Activated CD8-positive, alpha-beta memory T cell treated with anti-CD3 and anti-CD28 coated beads for 24 hours (primary cell): Measurements from ENCODE around the gene UHRF2.
"Not testable (repeated sequence)": the region's sequence is repeated elsewhere in the genome, so short reads cannot be mapped to it uniquely, and the experiment has no call there.

Experiments used
- DNase-seq: peaks from one replicate; pipeline ENCODE4 v3.0.0-alpha.2; 2020

Gene UHRF2

DNA sequence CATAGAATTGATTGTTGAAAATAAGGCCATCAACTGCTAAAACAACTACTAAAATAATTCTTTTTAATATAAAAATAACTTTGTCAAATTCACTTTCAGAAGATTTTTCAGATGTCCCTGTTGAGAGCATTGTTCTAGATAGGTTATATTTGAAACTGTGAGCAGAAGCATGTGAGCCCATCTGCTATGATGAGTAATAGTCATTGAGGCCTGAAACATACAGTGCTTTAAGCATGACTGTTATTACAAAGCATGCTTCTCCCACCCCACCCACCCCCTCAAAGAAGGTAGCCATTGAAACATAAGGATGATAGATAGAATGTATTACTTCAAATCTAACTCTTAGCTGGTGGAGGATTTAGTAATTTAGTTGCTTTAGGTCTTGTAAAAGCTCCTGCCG is 86.0 kb downstream of the UHRF2 start:
- no peak for DNase-seq

DNA sequence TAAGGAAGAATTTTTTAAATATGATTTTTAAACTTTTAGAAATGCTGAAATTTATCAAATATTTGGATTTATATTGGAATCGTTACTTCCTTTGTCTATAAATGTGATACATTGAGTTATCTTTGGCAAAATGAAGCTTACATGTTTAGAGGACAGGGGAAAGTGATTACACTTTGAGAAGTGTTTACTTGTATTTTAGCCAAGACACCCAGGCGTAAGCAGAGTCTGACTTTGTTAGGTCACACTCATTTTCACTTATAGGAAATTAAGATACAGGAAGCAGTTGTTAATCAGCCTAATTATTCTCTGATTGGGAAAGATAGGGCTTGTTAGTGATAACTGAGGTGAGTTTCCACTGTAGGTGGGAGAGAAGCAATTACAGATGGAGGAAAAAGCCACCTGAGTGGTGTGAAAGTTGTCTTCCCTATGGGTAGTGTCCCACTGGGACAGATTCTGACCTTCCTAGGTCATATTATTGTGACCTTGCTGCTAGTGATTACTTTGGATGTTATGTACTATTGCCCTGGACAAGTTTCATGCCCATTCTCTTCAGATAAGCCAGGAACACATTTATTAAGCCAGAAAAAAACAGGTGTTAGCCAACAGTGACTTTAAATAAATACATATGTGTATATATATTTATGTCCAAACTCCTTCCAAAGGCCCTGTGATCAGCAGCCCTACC is 88.7 kb downstream of the UHRF2 start:
- DNase-seq = no peak

DNA sequence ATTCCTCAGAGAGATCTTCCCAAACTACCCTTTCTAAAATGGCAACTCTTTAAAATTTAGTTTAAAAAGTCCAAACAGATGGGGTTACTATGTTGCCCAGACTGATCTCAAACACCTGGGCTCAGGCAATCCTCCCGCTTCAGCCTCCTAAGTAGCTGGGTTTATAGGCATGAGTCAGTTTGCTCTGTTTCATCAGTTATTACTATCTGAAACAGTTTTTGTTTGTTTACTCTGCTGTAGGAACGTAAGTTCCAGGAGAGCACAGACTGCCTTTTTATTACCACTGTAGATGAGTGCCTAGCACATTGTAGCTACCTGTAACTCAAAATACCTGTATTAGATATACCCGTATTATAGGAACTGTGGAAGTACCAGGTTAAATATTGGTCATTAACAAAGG is 89.4 kb downstream of the UHRF2 start:
- DNase-seq = no peak

DNA sequence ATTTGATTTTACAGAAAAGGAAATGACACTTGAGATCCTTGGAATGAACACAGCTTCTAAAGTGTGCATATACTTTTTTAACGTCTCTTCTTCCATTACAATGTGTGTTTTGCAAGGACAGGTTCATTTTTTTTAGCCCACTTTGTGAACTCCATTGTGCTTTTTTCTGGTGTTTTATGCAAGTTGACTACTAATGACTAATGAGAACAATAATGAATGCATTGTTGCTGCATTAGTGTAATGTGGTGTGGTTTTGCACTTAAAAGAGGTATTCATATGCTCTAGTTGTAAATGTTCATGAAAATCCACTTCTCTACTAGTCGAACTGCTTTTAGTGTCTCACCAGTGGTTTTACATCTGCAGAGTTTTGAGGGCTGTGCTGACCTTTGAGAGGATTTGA is 93.6 kb downstream of the UHRF2 start:
- DNase-seq = no peak

DNA sequence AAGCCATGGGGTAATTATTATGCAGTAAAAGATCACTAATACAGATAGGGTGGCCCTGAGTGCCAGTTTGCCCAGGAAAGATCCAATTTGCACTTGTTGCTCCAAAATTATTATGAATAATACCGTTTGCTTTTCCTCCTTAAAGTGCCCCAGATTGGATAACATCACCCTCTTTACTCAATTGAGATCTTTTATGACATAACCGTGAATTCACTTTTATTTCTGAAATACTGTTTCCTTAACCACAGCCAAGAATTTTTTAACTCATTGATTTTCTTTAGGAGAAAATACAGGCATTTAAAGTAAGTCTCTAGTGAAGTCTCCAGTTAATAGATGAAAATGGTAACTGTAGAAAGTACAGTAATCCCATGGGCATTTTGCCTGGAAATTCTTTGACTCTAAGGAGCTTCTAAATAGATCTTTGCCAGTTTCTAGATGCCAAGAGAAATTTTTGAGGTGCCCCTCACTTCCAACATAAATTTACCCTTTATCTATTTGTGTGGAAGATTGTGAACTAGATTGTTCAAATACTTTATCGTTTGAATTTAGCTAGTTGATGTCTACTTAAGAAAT is 99.2 kb downstream of the UHRF2 start:
- no peak for DNase-seq

DNA sequence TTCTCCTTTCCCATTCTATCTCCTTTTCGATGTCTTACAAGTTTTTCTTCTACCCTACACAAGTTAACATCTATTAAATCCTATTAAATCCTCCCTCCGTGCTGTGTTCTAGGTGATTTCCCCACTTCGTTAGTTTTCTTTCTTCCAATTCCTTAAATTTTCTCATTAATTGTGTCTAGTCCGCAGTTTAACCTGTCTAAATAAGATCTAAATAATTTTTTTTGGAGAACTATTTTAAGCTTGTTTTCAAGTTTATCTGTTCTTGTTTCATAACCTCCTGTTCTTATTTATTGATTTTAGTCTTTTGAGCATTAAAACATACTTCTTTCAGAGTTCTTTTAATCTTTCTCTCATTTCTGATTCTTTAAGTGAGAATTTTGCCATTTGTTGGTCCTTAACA is 109.3 kb downstream of the UHRF2 start:
- no peak for DNase-seq

DNA sequence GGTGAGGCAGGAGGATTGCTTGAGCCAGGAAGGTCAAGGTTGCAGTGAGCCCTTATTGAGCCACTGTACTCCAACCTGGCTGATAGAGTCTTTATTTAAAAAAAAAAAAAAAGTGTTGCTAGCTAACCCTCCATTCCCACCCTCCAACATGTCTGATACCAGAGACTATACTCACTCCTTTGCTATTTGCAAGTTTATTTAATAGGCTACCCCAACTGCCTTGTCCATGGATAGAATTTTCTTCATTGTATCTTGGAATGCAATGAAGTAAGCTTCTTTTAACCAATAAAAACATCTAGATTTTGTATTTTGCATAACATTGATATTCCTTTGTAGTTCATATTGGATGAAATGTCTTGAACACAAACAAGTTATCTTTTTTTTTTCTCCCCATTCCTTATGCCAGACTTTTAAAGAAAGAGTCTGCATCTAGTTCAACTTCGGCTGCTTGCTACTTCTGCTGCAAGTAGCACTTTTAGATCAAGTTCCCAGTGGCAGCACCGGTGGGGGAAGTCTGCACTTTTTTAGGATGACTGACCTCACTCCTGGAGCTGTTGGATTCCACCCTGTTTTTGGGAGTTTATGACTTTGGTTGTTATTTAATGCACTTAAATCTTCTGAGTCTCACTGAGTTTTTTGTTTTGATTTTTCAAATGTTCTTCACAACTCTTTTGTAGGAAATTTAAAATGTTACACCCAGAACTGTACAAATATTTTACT is 112.5 kb downstream of the UHRF2 start:
- DNase-seq = no peak

DNA sequence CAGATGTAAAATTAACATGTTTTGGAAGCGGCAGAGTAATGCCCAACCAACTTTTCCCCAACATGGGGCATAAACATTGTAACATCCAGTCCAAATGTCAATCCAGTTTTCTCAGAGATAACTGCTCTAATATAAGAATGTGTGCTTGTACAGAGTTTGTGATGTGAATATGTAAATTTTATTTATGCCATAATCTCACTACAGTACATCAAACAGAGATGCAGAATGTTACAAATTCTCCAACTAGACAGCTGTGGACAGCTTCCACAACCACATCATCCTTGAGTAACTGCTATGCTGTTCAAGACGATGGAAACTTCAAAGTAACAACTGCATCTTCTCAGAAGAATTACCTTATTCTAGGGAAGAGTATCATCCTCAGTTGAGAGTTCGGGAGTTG is 122.6 kb downstream of the UHRF2 start:
- no peak for DNase-seq

DNA sequence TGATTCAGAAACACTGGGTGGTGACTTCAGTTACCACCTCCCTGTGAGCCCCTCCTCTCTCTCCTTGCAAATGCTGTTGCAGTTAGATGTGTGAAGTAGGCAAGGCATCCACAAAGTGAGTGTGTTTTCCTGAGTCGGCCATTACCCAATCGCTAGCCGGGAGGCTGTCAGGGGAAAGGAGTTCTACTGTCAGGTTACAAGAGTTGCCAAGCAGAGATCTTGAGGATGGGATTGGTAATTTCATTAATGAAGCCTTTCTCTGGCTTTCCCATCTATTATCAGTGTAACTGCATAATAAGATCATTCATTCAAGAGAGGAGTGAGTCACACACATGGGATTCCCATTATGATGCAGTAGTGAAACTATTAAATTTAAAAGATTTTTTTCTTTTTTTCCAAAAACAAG is 125.7 kb downstream of the UHRF2 start:
- no peak for DNase-seq

DNA sequence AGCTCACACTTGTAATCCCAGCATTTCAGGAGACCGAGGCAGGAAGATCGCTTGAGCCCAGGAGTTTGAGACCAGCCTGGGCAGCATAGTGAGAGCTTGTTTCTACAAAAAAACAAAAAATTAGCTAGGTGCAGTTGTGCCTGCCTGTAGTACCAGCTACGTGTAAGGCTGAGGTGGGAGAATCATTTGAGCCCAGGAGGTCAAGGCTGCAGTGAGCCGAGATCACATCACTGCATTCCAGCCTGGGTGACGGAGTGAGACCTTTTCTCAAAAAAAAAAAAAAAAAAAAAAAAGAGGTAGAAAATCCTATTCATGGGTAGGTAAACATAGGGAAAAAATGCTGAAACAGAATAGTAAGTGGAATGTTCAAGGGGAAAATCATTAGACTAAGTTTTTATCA is 129.6 kb downstream of the UHRF2 start:
- DNase-seq = not testable (repeated sequence)

DNA sequence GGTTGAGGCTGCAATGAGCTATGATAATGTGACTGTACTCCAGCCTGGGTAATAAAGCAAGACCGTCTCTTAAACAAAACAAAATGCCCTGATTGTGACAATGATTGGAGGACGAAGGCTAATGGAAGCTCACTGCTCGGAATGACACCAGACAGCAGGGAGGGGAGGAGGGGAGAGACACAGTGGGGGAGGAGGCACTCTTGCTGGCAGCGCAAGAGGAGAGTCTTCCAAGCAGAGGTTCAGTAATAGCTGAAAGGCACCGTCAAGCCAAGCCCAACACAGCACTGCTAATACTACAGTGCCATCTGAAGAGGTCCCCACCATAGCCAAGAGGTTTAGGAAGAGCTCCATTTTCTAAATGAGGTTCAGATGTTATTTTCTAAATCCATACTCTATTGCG is 130.2 kb downstream of the UHRF2 start:
- DNase-seq = no peak

DNA sequence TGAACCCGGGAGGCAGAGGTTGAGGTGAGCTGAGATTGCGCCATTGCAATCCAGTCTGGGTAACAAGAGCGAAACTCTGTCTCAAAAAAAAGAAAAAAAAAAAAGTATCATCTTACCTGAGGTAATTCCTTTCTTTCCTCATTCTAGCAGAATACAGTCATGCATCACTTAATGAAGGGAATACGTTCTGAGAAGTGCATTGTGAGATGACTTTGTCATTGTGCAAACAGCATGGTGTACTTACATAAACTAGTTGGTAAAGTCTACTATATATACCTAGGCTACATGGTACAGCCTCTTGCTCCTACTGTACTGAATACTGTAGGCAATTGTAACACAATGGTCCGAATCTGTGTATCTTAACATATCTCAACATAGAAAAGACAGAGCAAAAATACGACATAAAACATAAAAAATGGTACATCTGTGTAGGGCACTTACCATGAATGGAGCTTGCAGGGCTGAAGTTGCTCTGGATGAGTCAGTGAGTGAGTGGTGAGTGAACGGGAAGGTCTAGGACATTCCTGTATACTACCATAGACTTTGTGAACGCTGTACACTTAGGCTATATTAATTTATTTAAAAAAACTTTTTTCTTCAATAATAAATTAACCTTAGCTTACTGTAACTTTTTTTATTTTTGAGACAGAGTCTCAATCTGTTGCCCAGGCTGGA is 132.2 kb downstream of the UHRF2 start:
- no peak for DNase-seq

DNA sequence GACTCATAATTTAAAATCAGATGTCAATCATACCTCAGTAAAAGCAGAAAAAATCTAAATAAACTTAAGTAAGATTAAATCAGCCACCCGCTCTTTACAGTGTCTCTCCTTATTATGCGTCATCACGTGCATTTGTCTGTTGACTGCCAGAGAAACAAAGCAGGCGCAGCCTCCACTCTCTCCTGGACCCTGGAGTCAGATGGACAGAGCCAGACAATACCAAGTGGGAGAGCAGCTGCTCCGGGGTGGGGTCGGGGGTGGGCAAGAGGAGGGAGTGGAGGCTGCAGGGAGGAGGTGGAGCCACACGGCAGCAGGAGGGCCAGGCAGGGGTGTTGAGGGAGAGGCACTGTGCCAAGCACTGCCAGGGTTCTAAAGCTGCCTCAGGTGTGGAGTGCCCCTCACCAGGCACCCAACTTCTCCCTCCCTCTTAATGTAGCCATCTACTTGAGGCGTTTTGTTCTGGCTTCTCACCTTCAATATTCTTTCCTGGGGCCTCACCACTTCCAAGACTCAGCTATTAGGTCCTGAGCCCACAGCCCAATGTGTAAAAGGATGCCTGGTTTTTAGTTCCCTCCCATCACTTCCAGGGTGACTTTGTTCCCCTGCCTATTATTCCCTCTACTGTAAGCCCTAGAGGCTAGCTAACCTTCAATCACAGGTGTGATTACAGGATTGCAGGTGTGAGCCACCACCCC is 136.3 kb downstream of the UHRF2 start:
- no peak for DNase-seq

DNA sequence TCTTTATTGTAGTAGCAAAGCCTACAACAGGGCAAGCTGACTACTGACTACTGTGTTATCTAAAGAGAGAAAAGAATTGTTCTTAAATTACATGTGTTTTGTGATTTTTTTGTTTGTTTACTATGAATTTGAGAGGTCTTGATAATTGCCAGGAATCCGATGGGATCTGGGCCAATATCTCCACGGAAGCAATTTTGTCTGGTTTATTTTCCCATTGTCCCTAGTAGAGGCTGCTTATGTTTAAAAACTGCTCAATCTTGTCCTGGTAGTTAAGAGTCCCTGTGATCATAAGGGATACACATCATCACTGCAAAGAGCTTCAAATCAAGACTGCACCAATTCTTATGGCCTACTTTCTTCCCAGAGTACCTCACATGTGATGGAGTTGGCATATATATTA is 138.1 kb downstream of the UHRF2 start:
- no peak for DNase-seq

DNA sequence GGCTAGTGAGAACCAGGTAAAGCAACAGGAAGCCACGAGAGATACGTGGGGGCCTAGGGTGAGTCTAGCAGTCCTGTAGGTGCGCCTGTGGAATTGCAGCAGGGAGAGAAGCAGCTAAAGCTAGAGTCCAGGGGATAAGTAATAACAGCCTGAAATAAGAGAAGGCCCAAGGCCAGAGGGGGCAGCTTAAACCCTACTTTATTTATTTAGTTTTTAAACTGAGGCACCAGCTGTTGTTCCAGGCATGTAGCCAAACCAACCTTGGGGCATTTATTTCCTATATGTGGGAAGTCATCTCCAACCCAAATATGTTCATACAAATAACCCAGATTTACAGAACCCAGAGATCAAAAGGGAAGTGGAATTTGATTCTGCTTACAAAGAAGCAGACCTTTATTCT is 139.0 kb downstream of the UHRF2 start:
- DNase-seq = no peak

DNA sequence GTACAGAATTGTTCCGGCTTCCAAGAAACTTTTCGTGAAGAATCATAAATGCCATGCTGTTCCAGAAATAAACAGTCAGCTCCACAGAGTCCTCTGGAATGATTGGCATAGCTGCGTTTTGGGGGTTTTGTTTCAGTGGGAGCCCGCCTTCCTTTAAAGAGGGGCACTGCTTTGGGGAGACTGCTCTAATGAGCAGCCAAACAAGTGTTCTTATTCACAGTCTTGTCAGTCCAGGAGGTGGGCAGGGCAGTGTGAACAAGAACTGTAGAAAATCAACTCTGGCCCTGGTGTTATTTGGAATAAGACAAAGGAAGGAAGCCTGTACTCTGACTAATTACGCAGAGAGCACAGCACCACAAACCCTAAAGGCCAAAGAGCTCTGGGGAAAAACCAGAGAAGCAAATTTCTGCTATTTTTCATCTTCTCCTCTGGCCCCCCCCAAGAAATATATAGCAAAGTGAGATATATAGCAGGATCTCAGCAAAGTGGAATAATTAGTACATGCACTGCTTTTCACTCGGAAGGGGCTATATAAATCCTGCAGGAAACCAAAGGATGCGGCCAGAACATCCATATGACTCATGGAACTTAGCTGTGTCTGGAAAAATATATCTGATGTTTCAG is 139.6 kb downstream of the UHRF2 start:
- no peak for DNase-seq

DNA sequence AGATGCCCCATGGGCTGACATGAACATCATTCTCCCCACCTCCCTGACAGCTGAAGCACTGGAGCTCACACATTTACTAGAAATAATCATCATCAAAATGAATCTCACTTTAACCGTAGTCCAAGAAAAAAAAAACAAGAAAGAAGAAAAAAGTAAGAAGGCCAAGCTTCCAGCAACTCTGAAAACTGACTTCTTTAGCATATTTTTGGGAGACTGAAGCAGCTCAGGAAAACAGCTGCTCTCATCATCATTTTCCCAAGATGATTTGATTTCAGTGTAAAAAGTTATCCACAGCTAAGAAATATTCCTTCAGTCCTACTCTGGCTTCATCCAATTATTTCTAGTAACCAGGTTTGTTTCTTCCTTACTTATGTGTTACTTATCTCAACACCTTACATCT is 140.9 kb downstream of the UHRF2 start:
- no peak for DNase-seq
